GM19455 (cell line): ENCODE results near the gene GATD1.
"Not testable (repeated sequence)": the region's sequence is repeated elsewhere in the genome, so short reads cannot be mapped to it uniquely, and the experiment has no call there.

Experiments used
- ATAC-seq: cut with Tn5 transposase; IDR thresholded peaks from one replicate; pipeline ENCODE4 v1.9.1; 2021; ENCODE audit not compliant: unreplicated experiment

GATD1 gene

DNA sequence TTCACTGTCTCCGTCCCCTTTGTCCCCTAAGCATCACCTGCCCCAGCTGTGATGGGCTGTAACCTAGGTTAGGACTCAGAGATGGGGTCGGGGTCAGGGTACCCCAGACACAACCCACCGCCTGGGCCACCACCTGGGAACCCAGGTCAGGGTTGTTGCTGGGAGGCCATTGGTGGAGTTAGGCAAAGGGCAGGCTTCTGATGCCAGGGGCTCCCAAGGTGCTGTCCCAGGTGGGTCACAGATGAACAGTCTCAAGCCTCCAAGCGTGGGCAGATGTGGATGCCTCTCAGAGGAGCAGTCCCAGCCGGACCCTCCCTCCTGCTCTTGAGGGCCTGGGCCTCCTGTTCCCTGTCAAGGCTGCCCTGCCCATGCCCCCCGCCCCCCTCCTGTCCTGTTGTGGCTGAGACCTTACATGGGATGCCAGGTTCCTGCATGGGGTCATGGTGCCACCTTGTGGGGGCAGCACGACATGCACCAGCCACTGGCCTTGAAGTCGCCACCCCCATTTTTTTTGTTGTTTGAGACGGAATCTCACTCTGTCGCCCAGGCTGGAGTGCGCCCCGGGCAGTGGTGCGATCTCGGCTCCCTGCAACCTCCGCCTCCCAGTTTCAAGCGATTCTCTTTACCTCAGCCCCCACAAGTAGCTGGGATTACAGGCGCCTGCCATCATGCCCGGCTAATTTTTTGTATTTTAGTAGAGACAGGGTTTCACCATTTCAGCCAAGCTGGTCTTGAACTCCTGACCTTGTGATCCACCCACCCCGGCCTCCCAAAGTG lies 12.1 kb downstream of the GATD1 start:
- no peak for ATAC-seq

DNA sequence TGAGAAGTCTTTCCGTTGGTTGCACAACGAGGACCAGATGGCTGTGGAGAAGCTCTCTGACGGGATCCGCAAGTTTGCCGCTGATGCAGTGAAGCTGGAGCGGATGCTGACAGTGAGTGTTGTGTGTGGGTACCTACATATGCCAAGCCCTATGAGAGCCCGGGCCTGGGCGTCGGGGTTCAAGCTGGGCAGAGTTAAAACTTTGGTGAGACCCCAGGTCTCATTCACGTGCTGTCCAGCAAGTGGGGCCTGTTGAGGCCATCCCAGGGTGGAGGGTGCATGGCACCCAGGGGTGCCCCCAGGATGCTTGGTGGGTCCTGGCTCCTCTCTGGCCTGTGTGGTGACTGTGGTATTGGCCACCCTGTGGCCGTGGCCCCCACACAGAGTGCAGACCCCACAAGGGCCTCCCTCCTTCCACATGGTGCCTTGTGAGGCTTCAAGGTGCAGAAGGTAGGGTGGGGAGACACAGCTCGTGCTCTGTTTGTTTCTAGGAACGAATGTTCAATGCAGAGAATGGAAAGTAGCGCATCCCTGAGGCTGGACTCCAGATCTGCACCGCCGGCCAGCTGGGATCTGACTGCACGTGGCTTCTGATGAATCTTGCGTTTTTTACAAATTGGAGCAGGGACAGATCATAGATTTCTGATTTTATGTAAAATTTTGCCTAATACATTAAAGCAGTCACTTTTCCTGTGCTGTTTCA lies 12.8 kb downstream of the GATD1 start:
- ATAC-seq = no peak

DNA sequence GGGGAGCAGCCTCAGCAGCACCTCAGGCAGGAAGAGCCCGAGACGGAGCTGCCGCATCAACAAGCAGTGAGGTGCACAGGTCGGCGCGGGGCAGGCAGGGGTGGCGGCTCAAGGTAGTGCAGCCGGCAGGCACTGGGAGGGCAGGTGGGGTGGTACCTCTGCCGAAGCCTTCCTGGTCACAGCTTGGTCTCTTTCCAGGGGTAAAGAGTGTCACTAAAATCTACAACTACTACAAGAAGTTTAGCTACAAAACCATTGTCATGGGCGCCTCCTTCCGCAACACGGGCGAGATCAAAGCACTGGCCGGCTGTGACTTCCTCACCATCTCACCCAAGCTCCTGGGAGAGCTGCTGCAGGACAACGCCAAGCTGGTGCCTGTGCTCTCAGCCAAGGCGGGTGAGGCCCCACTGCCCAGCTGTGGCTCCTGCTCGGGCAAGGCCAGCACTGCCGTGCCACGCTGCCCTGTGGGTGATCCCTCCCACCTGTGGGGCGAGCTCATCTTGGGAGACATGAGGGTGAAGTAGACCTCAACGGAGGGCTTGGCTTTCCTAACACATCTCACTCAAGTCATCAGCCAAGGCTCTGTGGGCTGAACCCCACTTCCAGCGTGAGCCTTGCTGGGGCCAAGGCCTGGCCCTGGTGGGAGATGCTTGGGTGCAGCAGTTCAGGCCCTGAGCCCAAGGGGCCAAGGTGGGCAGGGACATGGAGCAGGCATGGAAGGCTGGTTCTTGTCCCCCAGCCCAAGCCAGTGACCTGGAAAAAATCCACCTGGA lies 13.6 kb downstream of the GATD1 start:
- no peak for ATAC-seq

DNA sequence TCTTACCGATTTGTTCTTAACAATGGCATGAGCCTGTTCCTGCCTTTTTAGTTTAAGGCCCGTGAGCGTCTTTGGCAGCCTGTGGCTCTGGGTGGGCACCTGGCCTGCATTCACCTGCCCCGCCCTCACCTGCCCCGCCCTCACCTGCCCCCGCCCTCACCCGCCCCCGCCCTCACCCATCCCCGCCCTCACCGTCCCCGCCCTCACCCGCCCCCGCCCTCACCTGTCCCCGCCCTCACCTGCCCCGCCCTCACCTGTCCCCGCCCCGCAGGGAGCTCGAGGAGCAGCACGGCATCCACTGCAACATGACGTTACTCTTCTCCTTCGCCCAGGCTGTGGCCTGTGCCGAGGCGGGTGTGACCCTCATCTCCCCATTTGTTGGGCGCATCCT lies 14.2 kb downstream of the GATD1 start:
- no peak for ATAC-seq

DNA sequence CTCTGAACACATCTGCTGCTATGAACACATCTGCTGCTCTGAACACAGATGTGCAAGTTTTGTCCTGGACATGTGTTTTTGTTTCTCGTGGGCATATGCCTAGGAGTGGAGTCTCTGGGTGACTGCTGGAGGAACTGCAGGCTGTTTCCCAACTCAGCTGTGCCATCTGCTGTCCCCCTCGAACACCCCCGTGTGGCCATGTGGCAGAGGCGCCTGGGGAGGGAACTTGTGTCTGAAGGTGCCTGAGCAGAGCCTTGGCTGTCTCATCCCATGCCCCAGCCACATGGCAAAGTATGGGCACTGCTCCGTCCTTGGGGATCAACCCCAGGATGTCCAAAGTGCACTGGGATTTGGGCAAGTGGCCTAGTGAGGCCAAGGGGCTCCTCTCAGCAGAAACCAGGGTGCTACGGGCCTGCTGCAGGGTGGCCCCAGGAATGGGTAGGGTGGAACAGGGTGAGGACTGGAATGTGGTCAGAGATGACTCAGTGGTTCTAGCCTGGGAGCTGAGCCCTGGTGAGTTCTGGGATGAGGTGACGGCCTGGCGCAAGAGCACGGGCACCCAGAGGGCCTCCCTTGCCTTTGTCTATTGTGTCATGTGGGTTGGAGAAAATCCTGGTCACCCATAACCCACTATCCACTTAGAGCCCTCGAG lies 14.7 kb downstream of the GATD1 start:
- ATAC-seq = no peak

DNA sequence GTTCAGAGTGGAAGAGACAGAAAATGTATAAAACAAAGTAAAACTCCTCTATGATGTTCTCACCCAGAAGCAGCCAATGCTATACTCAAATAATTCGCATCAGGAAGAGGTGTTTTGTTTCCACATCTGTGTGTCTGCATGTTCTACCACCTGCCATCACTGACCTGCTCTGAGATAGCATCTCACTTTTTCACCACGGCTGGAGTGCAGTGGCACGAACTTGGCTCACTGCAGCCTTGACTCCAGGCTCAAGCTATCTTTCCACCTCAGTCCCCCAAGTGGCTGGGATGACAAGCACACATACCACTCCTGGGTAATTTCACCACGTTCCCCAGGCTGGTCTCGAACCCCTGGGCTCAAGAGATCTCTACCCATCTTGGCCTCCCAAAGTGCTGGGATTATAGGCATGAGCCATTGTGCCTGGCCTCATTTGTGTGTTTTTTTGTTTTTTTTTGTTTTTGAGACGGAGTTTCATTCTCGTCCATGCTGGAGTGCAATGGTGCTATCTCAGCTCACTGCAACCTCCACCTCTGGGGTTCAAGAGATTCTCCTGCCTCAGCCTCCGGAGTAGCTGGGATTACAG lies 15.7 kb downstream of the GATD1 start:
- no peak for ATAC-seq

DNA sequence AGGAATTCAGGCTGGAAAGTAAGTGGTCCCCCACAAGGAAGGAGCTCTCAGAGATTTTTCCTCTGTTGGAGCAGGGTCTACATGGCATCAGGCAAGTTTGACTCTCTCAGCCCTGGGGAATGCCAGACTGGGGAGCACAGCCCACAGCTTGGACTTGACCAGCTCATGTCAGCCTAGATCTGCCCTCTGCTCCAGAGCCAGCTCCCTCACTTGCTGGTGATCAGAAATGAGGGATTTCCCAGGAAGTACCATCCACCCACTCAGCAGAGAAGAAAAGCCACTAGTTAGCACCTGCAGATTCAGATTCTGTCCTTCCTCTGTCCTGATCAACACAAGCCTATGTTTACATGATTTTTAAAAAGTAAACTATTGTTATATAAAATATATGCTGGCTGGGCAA lies 17.1 kb downstream of the GATD1 start:
- no peak for ATAC-seq

DNA sequence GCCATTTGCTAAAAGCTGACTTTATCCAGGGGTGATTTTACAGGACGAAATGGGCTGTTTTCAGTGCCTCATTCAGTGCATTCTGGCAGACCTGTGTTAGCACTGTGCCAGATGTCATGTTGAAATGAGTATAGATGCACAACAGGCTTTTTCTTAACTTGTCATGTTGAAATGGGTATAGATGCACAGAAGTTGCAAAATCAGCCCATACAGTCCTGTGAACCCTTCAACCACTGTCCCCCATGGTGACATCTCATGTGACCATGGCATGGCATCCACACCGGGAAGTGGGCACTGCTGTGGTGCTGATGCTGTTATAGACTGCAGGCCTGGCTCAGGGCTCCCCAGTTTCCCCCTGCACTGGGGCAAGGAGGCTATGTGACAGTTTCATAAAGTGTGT lies 27.6 kb downstream of the GATD1 start:
- ATAC-seq = no peak

DNA sequence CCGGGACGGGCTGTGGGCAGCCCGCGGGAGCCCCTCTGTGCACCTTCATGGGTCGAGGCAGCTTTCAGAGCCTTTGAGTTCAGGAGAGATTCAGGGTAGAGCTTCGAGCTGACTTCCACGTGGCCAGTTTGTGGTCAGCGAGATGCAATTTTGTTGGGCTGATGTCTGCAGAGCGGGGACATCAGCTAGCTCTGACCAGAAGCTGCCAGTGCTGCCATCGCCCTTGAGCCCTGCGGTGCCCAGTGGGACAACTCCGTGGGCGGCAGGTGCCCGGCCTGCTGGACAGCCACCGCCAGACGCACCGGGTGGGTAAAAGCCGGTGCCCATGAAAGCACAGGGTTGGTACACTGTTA lies 29.3 kb downstream of the GATD1 start:
- ATAC-seq = peak; percentile 21

DNA sequence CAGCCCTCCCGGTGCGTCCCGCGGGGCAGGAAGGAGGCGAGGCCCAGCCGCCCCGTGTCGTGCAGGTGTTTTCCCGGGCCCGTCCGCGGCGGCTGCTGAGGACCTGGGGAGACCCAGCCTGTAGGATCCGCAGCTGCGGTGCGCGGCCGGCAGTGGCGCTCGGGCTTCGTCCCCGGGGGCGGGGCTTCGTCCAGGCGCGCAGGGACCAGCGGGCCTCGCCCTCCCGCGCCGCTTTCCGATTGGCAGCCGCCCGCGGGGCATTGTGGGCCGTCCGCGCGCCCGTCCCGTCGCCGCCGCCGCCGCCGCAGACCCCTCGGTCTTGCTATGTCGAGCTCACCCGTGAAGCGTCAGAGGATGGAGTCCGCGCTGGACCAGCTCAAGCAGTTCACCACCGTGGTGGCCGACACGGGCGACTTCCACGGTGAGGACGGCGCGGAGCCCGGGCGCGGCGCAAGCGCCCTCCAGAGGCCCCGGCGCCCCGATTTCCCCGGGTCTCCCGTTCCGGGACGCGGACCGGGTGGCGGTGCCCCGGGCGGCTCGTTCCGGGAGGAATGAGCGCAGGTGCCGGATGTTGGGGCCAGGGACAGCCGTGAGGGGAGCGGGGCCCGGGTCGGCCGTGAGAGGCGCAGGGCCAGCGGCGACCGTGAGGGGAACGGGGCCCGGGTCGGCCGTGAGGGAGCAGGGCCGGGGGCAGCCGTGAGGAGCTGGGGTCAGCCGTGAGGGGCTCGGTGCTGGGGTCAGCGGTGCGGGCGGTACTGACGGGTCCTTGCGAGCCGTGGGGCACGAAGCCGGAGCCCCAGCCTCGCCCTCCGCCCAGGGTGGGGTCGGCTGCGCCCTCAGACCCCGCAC lies 29.9 kb downstream of the GATD1 start, which contains the start of gene TALDO1:
TALDO1 (plus strand) TSS at position 307 of the 849 bp plus-strand sequence; CDS start at position 325, 18 bp downstream.
- ATAC-seq = peak; percentile 87

DNA sequence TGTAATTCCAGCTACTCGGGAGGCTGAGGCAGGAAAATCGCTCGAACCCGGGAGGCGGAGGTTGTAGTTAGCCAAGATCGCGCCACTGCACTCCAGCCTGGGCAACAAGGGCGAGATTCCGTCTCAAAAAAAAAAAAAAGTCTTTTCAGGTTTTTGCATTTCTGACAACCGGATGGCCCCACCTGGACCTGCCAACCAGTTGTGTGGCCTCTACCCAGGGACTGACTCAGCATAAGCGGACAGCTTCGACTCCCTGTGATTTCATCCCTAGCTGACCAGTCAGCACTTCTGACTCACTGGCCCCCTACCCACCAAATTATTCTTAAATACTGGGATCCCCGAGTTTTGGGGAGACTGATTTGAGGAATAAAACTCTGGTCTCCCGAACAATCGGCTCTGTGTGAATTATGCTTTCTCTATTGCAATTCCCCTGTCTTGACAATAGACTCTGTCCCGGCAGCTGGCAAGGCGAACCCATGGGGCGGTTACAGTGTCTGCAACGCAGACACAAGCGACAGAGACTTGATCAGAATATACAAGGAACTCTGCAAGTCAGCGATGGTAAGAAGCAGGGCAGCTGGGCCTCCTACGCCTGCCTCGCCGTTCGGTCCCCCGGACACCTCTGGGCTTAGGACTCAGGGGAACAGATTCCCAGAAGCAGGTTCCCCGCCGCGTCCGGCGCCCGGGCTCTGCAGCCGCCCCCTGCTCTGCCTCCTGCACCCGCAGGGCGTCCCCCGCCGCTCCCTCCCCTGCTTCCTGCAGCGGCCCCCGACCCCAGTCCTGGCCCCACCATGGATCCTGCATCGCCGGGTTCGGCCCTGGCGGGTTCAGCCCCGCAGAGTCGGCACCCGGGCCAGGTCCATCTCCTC lies 30.8 kb downstream of the GATD1 start:
- ATAC-seq = peak; percentile 38

DNA sequence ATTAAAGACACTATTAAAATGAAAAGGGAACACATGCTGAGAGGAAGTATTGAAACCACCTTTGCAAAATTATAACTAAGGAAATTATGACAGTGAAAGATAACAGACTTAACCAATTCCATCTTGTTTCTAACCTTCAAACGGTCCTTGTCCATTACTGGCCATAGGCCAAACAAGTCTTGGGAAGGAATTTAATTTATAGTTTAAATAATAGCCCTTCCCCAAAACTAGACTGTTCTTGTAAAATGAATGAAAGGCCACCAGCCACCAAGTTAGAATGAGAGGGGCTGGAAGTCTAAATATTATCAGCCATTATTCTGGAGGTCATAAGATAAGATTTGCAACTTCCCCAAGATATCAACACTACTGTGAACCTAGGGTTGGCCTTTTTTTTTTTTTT lies 31.9 kb downstream of the GATD1 start:
- no peak for ATAC-seq

DNA sequence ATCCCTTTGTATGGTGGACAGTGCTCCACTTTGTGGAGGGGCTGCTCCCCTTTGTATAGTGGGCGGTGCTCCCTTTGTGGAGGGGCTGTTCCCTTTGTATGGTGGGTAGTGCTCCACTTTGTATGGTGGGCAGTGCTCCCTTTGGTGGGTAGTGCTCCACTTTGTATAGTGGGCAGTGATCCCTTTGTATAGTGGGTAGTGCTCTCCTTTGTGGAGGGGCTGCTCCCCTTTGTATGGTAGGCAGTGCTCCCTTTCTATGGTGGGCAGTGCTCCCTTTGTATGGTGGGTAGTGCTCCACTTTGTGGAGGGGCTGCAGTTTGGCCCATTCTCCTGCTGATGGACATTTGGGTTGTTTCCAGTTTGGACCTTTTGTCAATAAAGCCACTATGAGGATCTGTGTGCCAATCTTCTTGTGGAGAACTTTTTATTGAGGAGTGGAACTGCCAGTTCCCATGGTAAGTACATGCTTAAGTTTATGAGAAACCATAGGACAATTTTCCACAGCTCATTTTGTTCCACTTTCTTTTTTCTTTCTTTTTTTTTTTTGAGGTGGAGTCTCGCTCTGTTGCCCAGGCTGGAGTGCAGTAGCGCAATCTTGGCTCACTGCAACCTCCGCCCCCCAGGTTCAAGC lies 34.6 kb downstream of the GATD1 start:
- ATAC-seq = no peak

DNA sequence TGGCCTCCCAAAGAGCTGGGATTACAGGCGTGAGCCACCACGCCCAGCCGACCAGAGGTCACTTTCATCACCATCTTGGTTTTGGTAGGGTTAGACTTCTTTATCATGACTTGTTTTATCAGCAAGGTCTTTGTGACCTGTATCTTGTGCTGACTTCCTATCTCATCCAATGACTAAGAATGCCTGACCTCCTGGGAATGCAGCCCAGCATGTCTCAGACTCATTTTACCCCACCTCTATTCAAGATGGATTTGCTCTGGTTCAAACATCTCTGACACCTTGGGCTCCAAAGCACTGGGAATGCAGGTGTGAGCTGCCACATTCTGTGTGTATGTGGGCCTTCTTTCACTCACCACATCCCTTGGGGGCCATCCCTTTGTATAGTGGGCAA lies 35.1 kb downstream of the GATD1 start:
- no peak for ATAC-seq

DNA sequence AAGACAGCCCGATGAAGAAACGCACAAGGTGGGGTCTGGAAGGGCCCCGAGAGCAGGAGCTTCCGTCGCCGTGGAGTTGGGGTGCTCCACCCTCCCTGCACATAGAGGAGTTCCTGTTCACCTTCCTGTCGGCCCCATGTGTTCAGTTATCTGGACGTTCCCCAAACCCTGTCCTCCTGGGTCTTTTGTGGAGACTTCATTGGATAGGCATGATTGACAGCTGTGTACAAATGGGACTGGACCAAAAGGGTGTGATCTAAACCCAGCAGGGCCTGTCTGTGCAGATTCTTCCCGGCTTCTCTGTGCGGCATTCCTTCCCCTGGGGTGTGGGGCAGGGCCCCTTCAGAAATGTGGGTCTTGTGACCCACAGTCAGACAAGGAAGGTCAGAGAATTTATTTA lies 39.4 kb downstream of the GATD1 start:
- ATAC-seq = not testable (repeated sequence)

DNA sequence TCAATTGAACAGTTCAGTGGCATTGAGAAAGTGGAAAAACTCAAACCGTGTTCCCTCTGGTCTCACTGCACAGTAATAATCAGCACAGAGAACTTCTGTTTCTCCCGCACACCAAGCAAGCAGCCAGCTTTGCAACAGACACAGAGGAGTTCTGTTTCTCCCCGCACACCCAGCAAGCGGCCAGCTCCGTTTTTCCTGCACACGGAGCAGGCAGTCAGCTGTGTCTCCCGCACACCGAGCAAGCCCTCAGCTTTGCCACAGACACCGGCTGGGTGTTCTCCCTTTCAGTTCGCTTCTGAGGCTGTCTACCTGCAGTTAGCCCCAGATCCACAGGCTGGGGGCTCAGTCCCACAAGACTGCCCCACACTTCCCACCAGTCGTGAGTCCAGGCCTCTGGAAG lies 39.9 kb downstream of the GATD1 start:
- ATAC-seq = no peak

DNA sequence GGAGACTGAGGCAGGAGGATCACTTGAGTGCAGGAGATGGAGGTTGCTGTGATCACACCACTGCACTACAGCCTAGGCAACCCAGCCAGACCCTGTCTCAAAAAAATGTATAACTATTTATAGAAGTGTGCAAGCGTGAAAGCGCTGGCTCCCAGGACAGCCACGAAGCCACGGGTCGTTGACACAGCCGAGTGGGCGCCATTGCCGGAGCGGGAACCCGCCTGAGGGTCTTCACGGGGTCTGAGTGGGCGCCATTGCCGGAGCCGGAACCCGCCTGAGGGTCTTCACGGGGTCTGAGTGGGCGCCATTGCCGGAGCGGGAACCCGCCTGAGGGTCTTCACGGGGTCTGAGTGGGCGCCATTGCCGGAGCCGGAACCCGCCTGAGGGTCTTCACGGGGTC lies 42.7 kb downstream of the GATD1 start:
- not testable (repeated sequence) for ATAC-seq

DNA sequence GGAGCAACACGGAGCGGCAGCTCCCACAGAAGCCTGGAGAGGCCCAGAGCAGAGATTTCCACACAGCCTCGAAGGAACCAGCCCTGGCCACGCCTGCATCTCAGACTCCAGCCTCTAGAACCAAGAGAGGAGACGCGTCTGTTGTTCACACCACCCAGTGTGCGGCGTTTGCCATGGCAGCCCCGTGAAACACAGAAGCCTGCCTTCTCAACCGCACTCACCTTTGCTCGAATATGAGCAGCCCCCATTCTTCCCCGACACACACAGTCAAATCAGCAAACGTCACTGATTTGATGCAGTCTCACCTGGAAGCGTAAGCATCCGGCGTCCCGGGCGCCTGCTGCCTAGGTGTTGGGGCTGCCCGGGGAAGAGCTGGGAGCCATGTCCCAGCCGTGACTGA lies 44.2 kb downstream of the GATD1 start:
- no peak for ATAC-seq
